Measurements from ENCODE around the gene RCAN1. TPM values are rescaled to one million over a fixed set of nuclear protein-coding genes. Genes with fewer than 3 reads are reported as not detected.

Gene RCAN1
- total and polyA plus RNA-seq, 7 donors = 24.9 to 94.9 (median 38.4) TPM

DNA sequence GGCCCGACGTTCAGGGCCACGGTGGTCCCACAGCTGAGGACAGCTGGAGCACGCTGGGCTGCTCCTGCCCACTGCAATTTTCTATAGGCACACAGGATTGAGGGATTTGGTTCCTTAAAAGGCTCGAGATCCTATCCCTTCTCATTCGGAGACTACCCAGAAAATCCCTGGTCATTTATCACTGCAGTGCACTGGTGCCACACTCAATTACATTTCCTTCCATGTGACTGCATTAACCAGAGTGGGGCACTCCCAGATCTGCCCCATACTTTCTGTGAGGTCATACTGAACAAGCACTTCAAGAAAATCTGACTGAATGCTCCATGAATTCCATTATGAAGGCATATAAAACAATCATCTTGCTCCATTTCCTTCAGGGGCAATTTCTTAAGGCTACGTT is 53.1 kb downstream of the RCAN1 start:
- Histone ChIP-seq H3K36me3 (ENCODE audit: insufficient read depth in 1 of 2, low read depth in 1 of 2) (no peaks in the 10 kb centered on the region), H3K4me1 (no peaks in the 10 kb centered on the region), H3K27ac (no peak overlapping the region), H3K27me3 (ENCODE audit: insufficient read depth in 3 of 3, low read length in 2 of 3) (no peaks in the 10 kb centered on the region), H3K4me3 (no peak overlapping the region), H3K9me3 (no peaks in the 10 kb centered on the region)
- DNase-seq (no peak), ATAC-seq (no peak)
- intact Hi-C loops (cut with DNase I) = loop anchor here in 1 of 2 donors (5.0 kb wide), 1 partner anchor 35 kb away; no protein-coding TSS in a partner anchor
- TF ChIP-seq CTCF (IDR thresholded peaks at IDR 0.05) = no peak
- 72 to 79% (median 75%) methylated on average over 7 of the region's 7 CpGs for WGBS, 3 donors

- intact Hi-C loops (cut with DNase I) = loop anchor here in 1 of 2 donors (5.0 kb wide), 1 partner anchor 33 kb away; no protein-coding TSS in a partner anchor
- ATAC-seq = no peak
Measured at GRCh38 chr21:34560609-34561008, 54.3 kb downstream of the RCAN1 start.

GRCh38 chr21:34560021-34560420 is 54.9 kb downstream of the RCAN1 start:
- TF ChIP-seq CTCF (IDR thresholded peaks at IDR 0.05) = no peak
- no peaks in the 10 kb centered on the region for H3K36me3 ChIP-seq (ENCODE audit: insufficient read depth in 1 of 2, low read depth in 1 of 2)
- no peak for ATAC-seq
- no peaks in the 10 kb centered on the region for H3K4me1 ChIP-seq
- no peaks in the 10 kb centered on the region for H3K9me3 ChIP-seq
- no peak overlapping the region for H3K4me3 ChIP-seq
- no peaks in the 10 kb centered on the region for H3K27me3 ChIP-seq (ENCODE audit: insufficient read depth in 3 of 3, low read length in 2 of 3)
- 72 to 87% (median 77%) methylated on average over 5 of the region's 5 CpGs for WGBS, 3 donors
- H3K27ac ChIP-seq = no peak overlapping the region
- intact Hi-C loops (cut with DNase I) = loop anchor here in 1 of 2 donors (5.0 kb wide), 1 partner anchor 33 kb away; no protein-coding TSS in a partner anchor
- DNase-seq = no peak

More at GRCh38 chr21:34560609-34561008, 54.3 kb downstream of the RCAN1 start:
- Histone ChIP-seq H3K27ac (no peak overlapping the region), H3K36me3 (ENCODE audit: insufficient read depth in 1 of 2, low read depth in 1 of 2) (no peaks in the 10 kb centered on the region), H3K4me3 (no peak overlapping the region), H3K9me3 (no peaks in the 10 kb centered on the region), H3K27me3 (ENCODE audit: insufficient read depth in 3 of 3, low read length in 2 of 3) (no peaks in the 10 kb centered on the region), H3K4me1 (no peaks in the 10 kb centered on the region)
- DNase-seq = no peak
- no peak for TF ChIP-seq CTCF (IDR thresholded peaks at IDR 0.05)
- 0% methylated on average over 1 of the region's 1 CpG for WGBS, 3 donors

GRCh38 chr21:34559089-34559631 is 55.8 kb downstream of the RCAN1 start:
- no peak for TF ChIP-seq CTCF (IDR thresholded peaks at IDR 0.05)
- intact Hi-C loops (cut with DNase I) = no loop called here
- Histone ChIP-seq H3K9me3 (no peaks in the 10 kb centered on the region), H3K27ac (no peak overlapping the region), H3K4me3 (no peak overlapping the region), H3K36me3 (ENCODE audit: insufficient read depth in 1 of 2, low read depth in 1 of 2) (no peaks in the 10 kb centered on the region), H3K27me3 (ENCODE audit: insufficient read depth in 3 of 3, low read length in 2 of 3) (no peaks in the 10 kb centered on the region), H3K4me1 (no peaks in the 10 kb centered on the region)
- no peak for DNase-seq
- ATAC-seq = no peak
- 77 to 83% (median 79%) methylated on average over 6 of the region's 6 CpGs for WGBS, 3 donors

DNA sequence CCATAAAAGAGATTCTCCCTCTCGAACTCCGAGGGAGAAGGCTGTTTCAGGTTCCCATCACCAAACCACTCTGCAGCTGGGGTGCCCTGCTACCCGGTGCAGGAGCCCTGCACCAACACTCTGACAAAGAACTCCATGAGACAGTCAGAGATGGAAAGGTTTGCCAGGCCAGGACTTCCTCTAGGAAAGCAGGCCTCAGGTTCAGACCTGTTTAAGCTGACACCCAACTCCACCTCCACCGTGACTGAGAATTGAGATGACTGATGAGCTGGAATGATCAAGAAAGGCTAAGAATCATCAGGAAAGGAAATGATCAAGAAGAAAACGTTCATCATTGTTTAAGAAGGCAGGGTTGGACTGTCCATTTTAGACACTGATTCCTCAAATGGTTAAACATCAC is 56.7 kb downstream of the RCAN1 start:
- 65 to 88% (median 73%) methylated on average over 5 of the region's 5 CpGs for WGBS, 3 donors
- ATAC-seq (no peak), DNase-seq (no peak)
- no peak overlapping the region for H3K4me3 ChIP-seq
- H3K36me3 ChIP-seq (ENCODE audit: insufficient read depth in 1 of 2, low read depth in 1 of 2) = no peaks in the 10 kb centered on the region
- TF ChIP-seq CTCF (IDR thresholded peaks at IDR 0.05) = no peak
- H3K4me1 ChIP-seq = no peaks in the 10 kb centered on the region
- H3K9me3 ChIP-seq = no peaks in the 10 kb centered on the region
- H3K27ac ChIP-seq = no peak overlapping the region
- intact Hi-C loops (cut with DNase I) = no loop called here
- H3K27me3 ChIP-seq (ENCODE audit: insufficient read depth in 3 of 3, low read length in 2 of 3) = no peaks in the 10 kb centered on the region
